T-helper 1 cell treated with Interleukin-12 subunit alpha and Interleukin-12 subunit beta and Interleukin-4 antibody, amounts not matched to agents 30 ng/mL and 1 ng/mL, for 36 hours (primary cell): ENCODE results near the gene EIF4E2. TPM values are rescaled to one million over a fixed set of nuclear protein-coding genes. Genes with fewer than 3 reads are reported as not detected.
"Not testable (repeated sequence)": the region's sequence is repeated elsewhere in the genome, so short reads cannot be mapped to it uniquely, and the experiment has no call there.

Experiments
- intact Hi-C: fragments of 100-400 bp; cut with micrococcal nuclease; formaldehyde crosslinking; loops from one replicate; pipeline ENCODE4 v1.15.1; 2024
- total RNA-seq: library from RNA; stranded (reverse); gene quantifications from 2 replicates; pipeline ENCODE4 v1.2.3, GENCODE V29; 2022

EIF4E2 gene
- total RNA-seq, 1 donor from 2014 or later, result 88.7 TPM

DNA sequence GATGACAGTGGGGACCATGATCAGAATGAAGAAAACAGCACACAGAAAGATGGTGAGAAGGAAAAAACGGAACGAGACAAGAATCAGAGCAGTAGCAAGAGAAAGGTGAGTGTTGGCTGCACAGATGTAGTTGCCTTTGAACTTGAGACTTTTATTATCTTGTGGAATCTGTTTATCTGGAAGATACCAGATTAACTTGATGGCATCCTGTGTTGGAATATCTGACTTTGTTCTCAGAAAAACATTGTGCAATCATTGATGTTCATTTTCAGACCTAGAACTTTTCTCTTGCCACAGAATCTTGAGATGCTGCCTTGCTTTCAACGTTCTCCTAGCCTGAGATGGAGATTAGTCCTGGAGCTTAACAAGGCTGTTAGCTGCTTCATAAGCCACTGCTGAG lies 5.9 kb downstream of the EIF4E2 start:
- intact Hi-C loops, result loop anchor here (10.0 kb wide), 3 partner anchors 798 to 1092 kb away; partner anchors contain the start of genes DGKD, NCL and USP40

DNA sequence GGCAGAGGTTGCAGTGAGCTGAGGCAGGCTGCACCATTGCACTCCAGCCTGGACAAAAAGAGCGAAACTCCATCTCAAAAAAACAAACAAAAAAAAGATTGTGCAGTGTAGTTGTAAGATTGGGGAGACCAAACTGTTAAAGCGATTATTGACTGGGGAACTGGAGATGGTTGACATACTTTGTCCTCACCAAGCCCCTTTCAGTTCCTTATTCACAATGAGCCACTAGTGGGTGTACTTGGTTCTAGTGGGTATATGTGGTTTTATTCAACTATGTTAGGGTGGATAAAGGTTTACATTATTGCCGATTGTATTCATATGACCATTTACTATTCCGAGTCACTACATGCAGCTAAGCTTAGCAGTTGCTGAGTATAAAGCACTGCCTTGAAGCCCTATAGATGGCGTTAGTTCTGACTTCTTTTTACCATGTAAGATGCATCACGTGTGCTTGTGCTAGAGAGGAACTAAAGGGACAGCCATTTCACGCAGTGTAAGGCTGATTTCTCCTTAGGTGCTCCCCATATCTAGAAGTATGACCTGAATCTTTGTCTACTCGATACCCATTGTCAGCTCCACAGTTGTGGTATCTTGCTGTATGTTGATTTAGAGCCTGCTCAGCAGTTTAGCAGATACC lies 12.1 kb downstream of the EIF4E2 start:
- intact Hi-C loops, result no loop called here

DNA sequence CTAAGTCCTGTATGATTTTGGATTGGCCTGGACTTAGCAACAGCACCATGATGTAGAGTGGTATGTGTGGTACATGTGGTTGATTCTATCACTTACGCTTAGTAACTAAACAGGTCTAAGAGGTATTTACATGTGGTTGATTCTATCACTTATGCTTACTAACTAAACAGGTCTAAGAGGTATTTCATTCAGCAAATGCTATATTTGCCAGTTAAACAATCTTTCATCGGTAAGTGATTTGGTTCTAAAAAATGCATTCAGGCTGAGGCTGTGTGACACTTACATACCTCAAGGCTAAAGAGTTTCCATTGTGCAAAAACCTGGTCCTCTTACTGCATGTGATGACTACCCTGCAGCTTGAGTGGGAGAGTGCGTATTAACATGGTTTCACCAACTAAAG lies 13.1 kb downstream of the EIF4E2 start:
- intact Hi-C loops, result no loop called here

DNA sequence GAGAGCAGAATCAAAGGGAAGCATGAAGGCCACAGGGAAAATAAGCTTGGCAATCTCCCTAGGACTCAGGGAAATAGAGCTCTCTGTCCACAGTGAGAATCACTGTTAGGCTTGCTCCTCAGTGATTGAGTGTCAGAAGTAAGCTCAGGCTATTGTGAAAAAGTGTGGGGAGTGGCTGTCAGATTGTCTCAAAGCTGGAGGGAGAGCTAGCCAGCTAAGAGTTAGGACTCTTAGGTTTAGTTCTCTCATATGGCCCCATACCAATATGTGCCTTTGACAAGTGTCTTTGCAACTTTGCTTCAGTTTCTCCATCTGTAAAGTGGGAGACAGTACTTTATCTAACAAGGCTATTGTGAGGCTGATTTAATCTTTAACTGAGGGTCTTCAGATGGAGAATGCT lies 17.2 kb downstream of the EIF4E2 start:
- intact Hi-C loops, result no loop called here

DNA sequence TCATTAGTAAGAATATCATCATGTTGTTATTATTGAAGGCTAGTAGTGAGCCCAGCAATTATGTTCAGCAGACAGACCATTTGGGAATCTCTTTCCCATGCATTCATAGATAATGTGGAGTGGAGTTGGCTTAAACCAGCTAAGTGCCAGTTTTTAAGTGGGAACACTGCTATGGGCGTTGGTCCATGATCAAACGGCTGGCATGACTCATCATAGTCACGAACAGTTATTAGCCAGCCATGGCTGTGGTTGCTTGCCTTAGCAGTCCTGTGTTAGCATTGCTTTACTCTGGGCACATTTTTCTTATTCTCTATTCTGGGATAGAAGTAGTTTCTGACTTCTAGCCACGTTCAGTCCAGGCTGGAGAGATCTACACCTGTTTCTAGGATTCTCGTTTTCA lies 17.7 kb downstream of the EIF4E2 start:
- intact Hi-C loops, result no loop called here

DNA sequence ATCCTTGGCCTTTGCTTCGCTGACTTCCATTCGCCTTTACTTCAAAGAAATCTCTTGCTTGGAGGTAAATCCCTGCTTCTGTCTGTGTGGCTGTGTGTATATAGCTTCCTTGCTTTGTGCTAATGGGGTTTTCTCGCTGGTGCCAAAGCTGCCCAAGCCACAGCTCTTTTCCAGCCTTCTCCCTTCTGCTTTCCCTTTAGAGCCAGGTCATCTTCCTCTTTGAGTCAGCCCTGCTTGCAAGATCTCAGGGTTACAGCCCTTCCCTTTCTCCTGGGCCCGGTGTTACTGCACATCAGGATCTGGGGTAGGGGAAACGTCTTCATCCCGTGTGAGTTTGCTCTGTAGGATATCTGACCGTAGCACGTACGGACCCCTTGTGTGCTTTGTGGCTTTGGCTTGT lies 19.1 kb downstream of the EIF4E2 start:
- intact Hi-C loops, result no loop called here

DNA sequence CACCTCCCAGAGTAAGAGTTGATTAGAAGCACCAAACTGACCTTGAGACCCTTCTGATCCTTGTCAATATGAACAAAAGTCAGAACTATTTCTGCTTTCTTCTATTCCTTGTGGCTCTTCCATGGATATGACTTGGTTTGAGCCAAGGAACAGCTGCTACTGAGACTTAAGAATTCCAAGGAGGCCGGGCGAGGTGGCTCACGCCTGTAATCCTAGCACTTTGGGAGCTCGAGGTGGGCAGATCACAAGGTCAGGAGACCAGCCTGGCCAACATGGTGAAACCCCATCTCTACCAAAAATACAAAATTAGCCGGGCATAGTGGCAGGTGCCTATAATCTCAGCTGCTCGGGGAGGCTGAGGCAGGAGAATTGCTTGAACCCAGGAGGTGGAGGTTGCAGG lies 20.0 kb downstream of the EIF4E2 start:
- intact Hi-C loops, result not testable (repeated sequence)

DNA sequence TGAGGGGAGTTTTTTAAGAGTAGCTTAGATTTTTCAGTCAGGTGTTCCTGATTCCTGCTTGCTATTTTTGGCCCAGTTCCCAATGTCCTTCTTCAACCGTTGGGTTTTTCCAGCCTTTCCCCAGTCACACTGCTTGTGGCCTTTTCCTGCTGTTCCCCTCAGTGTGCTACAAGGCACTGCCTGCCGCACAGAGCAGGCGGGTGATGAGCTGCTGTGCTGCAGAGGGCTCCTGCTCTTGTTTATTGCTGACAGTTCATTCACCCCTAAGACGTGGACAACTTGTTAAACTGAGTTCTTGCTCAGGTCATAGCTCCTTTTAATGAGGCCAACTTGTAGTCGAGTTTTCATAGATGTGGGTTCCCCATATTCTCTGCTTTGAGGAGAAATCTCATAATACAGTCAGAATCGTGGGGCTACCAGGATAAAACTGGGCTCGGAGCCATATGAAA lies 20.6 kb downstream of the EIF4E2 start:
- intact Hi-C loops, result no loop called here

DNA sequence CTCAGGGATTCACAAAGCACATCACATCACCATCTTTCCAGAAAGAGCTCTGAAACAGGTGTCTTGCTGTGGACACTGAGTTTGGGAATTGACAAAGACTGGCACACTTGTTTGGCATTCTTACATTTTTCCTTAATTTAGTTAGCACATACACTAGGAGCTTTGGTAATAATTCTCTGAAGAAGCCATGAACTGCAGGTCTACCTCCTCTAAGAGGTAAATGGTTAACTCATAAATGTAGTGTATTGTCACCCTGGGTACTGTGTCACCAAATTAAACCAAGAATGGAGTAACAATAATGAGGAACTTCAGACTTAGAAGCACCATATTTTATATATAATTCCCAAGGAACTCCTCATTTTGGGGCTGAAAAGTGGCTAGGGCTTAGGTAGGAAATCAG lies 22.6 kb downstream of the EIF4E2 start:
- intact Hi-C loops, result no loop called here

DNA sequence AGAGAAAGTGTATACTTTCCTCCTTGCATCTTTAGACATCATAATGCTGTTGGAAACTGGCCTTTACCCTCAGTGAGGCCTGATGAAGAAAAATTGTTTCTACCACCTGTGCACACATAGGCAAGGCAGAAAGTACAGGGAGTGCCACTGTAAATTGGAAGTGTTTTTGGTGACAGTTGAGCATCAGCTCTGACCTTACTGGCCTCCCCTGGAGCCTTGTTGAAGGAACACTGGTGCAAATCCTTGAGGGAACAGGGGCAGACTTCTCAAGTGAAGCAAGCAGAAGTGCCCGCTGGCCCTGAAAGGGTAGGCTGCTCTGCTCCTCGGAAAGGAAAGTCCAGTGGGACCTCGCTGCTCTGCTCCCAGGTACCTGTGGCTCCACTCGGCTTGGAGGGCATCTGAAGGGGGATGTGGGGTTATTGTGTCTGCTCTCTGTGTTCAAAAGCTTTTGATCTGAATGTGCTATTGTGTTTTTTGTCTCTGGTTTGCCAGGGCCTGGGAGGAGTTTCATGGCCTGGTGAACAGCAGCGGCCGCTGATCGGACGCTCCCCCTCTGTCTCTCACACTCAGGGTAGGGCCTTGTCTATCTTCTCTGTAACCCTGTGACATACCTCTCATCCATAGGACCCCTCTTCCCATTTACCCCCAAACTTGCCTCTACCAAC lies 23.4 kb downstream of the EIF4E2 start:
- intact Hi-C loops, result no loop called here

DNA sequence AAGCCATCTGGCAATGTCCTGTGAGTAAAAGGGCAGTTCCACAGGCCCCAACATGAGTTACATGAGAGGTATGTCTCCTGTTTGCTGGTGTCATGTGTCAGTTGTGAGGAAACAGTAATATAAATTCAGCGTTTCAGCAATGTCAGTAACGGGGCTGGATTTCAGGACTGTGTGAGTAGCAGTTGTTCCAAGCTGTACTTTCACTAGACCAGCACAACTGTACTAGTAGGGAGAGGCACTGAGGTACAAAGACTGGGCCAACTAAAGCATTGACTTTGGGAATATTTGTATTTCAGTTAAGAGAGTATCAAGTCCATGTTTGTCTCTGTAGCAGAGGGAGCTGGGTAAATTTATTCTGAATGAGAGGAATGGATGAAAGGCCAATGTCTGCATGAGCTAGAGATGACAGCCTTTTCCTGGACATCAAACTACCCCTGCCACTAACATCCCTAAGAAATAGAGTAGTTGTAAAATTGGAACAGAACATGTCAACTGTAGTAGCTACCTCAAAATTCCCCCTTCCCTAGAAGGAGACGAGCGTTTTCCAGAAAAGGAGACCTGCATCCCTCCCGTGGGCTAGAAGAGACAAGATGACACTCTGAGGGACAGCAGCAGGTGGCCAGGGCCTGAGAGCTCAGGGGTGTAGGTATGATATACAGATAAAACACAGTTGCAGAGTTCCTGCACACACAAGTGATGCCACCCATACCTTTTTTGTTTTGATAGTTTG lies 24.4 kb downstream of the EIF4E2 start:
- intact Hi-C loops, result no loop called here

DNA sequence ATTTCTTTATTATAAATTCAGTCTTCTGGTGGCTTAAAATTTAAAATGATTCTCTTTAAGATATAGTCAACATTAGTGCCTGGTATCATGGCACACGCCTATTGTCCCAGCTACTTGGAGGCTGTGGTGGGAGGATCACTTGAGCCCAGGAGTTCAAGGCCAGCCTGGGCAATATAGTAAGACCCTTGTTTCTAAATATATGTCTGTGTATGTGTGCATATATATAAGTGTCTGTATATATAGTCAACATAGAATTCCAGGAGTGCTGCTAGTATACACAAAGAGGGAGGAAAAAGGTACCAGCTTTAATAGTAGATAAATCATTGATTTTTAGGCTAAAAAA lies 24.9 kb downstream of the EIF4E2 start:
- intact Hi-C loops, result no loop called here

DNA sequence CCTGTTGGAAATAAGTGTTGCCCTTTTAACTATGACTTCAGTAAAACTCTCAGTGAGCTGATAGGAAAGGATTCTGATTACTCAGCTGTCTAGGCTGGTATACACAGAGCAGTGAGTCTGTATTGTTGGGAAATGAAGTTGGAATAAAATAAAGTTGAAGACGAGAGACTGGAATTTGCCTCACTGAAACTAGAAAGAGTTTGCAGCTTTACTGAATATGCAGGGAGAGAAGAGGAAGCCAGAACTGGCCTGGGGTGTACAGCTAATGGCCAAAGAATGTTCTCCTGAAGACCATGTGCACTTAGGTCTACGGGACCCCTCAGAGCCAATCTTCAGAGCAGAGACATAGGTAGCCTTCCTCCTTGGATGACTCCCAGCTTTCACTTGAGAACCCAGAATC lies 26.5 kb downstream of the EIF4E2 start:
- intact Hi-C loops, result no loop called here

DNA sequence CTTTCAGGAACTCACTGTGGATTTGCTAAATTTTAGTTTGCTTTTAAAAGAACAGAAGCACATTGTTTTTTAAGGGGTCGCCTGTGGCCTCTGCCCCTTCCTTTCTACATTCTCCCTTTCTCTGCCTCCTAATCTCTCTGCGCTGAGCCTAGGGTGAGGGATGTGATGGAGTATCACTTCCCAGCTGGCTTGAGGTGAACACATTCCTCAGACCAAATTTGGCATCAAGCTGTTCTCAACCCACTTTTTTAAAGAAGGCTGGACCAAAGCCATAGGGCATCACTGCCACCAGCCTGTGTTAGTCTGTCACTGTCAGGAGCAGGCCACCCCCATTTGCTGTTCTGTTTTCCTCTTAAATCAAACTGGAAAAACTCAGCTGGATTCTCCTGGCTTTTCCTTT lies 27.4 kb downstream of the EIF4E2 start:
- intact Hi-C loops, result no loop called here

DNA sequence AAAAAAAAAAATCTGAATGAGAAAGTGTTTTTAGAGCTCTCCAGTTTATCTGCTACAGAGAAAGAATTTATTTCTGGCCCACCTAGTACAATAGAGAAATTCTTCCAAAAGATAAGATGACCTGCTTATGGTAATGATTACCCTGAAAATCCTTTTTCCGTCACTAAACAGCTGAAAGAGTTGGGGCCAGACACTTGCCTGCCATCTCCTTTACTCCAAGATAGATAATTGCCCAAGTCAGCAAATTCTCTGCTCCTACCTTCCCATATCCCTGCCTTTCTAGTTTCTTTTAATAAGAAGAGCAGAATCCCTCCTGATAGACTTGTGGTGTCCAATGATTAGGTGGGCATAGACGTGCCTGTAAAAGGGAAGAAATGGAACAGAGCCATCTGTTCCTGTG lies 28.1 kb downstream of the EIF4E2 start:
- intact Hi-C loops, result no loop called here

DNA sequence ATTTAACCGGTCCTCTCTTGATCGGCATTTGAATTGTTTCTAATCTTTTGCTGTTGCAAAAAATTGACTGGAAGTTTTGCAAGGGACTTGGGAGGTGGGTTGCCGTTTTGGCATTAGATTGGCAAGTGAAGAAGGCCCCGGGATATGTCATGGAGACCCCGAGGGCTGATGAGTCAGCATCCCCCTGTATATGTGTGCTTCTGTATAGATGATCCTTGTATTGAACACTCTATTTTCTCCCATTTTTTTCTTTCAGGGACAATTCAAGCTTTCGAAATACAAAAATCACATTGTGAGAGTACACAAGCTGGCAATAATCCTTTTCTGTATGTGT lies 30.1 kb downstream of the EIF4E2 start:
- intact Hi-C loops, result no loop called here

DNA sequence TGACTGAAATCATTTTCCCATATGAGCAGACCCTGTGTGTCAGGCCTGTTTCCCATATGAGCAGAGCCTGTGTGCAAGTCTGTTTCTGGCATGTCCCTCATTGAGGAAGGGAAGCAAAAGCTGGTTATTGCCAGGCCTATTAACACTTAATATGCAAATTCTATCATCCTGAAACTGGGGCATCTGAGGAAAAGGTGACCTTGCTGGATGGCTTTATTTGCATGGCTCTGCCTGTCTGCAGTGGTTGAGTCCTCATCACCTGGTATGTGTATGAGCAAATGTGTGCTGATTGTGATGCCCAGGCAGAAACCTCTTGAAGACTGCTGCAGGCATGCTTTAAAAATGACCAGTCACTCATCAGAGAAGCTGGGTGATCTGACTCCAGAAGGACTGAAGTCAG lies 31.2 kb downstream of the EIF4E2 start:
- intact Hi-C loops, result no loop called here

DNA sequence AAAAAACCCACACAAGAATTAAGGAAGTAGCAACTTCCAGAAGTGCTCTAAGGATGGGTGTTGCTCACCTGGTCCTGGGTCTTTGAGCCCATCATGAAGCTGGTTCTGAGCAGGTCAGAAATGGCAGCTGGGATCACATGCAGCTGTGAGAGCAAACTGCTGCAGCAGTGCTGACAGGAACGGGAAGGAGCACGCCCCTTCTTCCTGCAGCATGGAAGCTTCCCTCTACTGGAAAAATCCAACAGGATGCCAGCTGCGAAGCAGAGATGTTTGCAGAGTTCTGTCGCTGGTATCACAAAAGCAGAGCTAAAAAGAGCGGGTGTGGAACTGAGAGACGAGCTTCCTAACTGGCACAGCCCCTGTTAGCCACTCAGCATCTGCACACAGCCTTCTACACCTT lies 33.7 kb downstream of the EIF4E2 start:
- intact Hi-C loops, result no loop called here

DNA sequence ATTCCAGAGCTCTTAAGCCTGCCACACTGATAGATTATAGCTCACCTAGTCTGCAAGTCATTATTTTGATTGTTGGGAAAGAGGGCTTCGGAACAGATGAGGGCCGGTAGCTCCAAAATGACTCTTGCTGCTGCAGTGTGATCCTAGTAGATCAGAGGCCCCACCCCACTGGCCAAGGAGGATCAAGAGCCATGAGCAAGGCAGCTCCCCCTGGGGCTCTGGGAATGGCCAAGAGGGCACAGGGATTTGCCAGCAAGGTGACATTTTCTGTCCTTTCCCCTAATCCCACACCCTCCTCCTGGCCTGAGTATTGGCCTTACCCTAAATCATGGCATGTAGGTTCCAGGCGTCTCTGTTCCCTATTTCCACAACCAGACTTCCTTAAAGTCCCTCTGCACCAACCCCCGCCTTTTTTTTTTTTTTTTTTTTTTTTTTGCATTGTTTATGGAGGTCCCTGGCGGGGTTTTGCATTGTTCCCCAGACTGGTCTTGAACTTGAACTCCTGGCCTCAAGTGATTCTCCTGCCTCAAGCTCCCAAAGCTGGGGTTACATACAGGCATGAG lies 36.5 kb downstream of the EIF4E2 start:
- intact Hi-C loops, result no loop called here

DNA sequence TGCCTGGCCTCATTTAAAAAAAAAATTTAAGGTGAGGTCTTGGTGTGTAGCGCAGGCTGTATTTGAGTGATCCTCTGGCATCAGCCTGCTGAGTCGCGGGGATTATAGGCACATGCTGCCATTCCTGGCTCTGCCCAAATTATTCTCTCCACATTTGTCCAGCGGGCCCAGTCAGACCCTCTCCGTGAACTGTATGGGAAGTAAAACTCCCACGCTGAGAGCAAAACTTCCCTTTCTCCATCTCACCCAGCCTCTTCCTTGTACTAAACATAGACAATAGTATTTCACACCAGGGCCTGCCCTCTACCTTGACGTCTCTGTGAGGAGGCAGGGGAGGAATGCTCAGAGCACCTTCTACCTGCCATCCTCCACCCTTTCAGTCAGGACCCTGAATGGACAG lies 37.0 kb downstream of the EIF4E2 start:
- intact Hi-C loops, result no loop called here

DNA sequence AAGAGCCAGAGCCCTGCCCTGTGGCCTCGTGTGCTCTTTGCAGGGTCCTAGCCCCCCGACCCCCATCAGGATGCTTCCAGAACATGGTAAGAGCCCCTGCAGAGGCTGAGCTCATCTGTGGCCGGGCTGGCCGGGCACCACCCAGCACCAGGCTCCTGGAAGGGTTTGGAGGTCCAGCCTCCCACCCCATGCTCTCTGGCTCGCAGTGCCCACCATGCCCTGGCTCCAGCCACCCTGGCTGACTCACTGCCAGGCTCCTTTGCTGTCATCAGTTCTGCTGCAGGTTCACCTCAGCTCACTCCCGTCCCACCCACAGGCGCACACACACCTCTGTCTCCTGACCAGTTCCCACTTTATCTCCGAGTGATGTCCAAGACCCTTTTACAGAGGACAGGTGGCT lies 37.5 kb downstream of the EIF4E2 start:
- intact Hi-C loops, result no loop called here
